GM21526 (cell line): ENCODE results near the gene NTN5.

Experiments used
- ATAC-seq: cut with Tn5 transposase; IDR thresholded peaks from one replicate; pipeline ENCODE4 v1.9.1; 2021; ENCODE audit warnings: moderate library complexity; ENCODE audit not compliant: unreplicated experiment, low FRiP score

The NTN5 gene

DNA sequence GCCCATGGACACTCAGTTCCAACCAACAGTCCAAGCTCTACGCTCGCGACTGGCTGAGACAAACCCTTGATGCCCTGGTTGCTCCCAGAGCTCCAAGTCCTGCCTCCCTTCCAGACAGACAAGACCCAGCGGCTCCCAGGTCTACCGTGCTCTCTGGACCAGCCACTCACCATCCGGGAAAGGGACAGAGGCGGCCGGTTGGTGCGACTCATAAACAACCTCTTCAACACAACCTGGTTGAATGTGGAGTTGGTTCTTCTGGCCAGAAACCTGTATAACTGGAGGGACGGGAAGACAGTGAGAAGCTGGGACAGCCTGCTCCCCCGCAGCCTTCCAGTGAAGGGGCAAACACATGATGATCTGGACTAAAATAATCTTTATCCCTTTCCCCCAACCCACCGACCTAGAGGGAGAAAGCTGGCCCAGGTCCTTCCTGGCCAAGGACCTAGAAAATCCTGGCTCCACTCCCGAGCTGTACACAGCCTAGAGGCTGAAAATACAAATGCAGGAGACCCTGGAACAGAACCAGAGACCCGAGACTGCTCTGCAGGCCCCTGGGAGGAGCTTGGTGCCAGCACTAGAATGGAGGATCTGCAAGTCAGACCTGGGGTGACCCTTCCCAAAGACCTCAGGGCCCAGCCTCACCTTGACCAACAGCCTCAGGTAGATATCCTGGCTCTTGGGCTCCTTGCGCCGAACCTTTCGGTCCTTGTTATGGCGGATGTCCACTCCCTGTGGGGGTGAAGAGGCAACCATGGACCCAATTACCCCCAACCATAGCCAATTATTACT lies 55.5 kb downstream of the NTN5 start:
- ATAC-seq = no peak

DNA sequence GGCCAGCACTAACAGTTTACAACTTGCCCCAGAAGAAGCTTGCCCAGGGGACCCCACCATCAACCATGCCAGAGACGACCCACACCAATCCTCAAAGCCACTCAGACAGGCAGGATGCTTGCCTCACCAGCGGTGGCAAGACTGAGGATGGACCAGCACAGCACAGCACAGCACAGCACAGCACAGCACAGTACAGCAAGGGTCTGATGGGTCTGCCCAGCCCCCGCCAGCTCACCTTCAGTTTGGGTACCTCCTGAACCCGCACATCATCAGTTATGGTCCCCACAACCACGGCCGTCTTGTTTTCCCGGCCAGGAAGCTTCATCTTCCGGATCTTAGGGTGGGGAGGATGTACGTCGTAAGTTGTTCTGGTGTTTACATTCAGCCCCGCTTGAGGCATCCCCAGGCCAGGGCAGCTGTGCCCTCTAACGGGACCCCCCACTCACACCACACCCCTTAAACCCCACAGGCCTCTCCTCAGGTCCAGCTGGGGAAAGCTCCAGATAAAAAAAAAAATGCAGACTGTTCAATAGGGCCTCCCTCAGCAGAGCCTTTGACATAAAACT lies 56.2 kb downstream of the NTN5 start:
- no peak for ATAC-seq

DNA sequence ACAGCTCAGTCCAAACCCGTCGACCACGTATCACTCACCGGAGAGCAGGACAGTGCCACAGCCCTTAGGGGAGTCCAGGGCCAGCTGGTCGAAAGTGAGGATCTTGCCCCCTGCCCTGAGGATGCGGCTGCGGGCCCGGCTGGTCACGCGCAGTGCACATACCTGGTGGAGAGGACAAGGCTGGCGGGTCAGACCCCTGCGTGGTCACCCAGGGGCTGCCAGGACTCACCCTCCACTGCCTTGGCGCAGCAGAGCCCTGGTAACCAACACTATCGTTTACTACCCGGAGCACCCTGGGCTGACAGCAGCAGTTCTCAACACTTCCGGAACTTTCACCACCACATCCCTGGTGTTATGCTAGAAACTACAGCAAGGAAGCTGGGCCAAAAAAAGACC lies 56.8 kb downstream of the NTN5 start:
- no peak for ATAC-seq

DNA sequence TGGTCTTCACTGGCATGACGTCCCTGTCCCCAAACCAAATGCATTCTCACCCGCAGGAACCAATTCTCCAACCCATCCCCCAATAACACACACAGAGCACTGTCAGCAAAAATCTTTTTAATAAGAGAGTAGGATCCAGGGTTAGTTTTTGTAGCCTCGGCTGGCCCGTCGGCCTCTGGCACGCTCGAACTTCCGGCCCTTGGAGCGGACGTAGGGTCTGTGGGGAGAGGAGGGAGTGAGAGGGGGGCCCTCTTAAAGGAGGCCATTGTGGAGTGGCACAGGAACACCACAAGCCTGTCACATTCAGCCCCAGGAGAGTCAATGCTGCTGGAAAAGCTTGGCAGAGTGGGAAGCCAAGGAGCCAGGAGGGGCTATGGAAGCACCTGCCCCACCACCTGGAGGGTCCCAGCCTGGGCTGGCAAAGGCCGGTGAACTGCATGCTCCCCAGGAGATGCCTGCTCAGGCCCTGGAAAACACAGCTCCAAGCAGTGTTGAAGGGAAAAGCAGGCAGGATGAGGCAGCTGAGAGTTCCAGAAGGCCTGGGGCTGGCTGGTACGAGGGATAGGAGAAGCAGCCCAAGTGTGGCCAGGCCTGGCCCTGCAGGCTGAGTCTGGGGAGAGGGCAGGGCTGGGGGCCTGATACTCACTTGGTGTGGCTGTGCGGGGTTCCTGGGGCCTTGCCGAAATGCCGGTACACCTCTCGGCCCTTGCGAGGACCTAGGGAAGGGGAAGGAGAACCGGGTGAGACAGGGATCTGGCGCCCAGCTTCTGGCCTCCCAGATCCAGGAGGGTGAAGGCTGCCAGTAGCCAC lies 57.4 kb downstream of the NTN5 start:
- no peak for ATAC-seq

DNA sequence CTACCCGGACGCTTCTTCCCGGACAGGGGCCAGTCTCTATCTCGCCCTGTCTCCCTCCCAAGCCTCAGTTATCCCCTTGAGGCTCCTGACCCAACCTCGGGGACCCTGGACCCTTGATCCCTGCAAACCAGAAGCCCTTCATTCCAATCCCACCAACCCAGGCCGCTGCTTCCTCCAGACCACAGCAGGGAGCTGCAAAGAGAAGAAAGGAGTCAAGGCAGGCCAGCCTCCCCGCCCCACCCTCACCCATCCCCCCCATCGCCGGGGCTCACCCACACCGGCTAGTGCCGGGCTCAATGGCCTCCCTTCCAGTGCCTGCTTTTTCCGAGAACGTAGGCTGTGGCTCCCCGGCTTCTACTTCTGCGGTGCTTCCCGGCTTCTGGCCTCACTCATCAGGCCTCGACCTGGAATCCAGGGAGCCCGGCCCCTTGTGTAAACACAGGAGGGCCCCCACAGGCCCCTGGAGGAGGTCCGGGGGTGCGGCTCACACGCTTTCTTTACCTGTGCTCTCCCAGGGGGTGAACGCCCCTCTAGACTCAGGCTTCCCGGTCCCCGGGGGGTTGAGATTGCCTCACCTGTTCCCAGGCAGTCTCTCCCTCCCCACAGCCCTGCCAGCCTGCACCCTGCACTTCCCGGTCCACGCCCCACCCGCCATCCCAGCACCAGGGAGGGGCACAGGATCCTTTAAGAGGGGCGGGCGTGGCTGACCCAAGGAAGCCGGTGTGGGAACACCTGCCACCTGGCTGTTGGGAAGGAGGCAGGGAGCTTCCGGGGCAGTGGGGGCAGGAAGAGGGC lies 58.2 kb downstream of the NTN5 start, which contains the start of gene FAM83E:
TSS of gene FAM83E (minus strand) at position 641 of the 795 bp plus-strand sequence. CDS start 1,704 bp downstream, outside the sequence.
- ATAC-seq = no peak

DNA sequence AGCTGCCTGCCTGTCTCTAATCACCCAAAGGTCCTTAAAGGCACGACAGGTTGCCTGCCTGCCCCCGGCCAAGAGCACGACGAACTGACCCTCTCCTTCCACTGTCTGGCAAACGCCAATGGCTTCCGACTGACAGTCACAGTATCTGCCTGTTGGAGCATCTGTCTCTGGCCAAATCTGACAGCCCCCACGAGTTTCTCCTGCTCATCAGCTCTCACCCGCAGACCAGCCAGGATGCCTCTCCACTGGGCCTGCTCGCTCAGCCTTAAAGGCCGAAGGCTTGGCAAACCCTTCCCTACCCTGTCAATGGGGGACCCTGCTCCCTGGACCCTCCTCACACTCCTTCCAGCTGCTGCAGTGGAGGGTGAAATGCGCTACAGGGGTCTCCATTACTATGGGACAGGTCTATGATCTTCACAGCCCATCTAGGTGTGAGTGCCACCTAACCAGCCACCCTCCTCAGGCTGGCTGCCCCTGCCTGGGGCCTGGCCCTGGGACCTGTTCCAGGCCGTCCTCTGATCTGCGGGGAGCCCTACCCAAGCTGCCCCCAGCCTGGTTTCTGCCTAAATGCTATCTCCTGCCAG lies 58.9 kb downstream of the NTN5 start:
- ATAC-seq = no peak

DNA sequence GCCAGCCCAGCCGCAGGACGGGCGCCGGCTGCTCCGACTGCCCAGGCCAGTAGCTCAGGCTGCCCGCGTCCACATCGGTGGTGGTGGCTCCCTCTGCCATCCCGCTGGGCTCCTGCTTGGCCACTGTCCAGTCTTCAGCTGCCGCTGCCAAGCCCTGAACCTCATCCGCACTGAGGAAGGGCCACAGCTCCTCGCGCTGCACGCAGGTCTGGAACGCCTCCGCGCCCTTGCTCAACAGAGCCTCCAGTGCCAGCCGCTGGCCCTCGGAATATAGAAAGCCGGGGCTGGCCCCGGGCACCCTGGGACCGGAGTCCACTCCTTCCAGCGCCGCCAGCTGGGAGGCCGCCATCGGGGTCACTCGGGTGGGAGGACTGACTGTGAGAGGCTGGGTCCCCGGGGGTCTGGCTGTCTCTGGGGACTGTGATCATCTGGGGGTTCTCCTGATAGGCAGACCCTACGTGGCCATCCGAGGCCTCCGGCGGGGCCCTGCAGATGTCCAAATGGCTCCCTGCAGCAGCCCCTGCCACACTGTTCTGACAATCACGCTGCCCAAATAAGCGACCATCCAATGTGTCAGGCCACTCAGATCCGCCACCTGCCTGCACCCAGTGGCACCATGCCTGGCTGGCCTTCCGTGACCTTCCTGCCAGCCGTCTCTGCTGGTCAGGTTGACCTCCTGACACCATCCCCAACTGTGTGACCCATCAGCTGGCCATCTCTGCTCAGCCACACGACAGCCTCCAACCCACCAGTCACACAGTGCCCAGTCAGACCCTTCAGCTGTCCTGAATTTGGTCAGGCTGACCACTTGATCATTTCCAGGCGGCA lies 59.6 kb downstream of the NTN5 start:
- no peak for ATAC-seq

DNA sequence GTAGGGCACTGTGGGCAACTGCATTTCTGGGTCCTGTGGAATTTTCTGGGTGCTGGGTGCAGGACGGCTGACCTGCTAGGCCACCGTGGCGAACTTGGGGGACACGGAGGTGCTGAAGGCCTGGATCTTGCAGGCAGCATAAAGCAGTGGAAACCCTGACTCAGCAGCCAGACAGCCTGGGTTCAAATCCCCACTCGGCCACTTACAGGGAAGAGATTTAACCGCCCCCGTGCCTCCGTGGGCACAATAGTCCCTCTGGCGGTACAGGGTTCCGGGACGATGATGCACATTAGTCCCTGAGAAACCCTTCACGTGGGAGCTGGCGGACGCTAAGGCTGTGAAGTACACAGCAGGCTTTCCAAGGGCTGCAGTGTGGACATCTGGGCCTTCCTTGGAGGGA lies 60.9 kb downstream of the NTN5 start:
- ATAC-seq = no peak
